GM12801 (cell line): ENCODE measurements around the gene TBC1D22A.

Source experiments
- CTCF ChIP-seq: IDR thresholded peaks from one replicate; pipeline ENCODE4 v1.5.1; 2011; ENCODE audit warnings: control low read depth; ENCODE audit not compliant: insufficient read length; ENCODE audit errors: extremely low read depth

TBC1D22A gene

DNA sequence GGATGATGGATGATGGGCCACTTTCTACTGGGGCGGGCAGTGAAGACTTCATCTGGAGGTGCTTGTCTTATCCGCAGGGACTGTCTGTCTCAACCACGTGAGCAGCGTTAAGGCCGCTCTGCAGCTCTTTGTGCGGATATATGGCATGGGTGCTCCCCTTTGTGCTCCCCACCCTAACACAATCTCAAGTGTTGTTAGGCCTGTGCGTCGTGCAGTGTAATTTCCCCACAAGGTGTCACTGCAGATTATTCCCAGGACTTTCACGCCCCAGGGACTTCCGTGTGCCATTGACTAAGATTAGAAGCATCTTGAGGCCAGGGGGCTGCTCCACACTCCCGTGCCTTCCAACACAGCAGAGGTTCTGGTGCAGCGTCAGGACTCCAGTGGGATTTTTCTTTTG is 65.3 kb downstream of the TBC1D22A start:
- TF ChIP-seq CTCF = no peak

DNA sequence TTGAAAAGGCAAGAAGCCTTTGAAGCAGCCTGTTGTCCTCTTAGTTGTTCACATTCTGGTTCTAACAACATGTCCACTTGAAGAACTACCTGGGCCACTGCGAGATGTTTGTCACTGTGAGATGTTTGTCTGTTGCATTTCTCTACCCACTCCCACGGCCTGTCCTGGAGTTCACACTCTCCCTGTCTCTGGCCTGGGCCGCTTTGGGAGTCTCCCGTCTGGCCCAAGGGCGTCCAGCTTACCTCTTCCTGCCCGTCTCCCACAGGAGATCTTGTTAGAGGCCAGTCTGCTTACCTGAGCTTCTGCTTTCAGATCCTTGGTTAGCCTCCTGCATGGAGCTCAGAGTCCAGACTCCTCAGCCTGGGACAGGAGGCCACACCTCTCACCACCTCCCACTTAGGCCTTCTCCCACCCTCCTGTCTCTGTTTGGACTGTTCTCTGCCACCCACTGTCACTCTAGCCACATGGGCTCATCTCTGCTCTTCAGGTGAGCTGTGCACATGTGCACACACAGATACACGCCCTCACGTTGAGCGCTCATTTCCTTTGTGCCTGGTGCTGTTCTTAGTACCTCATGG is 66.0 kb downstream of the TBC1D22A start:
- no peak for TF ChIP-seq CTCF

DNA sequence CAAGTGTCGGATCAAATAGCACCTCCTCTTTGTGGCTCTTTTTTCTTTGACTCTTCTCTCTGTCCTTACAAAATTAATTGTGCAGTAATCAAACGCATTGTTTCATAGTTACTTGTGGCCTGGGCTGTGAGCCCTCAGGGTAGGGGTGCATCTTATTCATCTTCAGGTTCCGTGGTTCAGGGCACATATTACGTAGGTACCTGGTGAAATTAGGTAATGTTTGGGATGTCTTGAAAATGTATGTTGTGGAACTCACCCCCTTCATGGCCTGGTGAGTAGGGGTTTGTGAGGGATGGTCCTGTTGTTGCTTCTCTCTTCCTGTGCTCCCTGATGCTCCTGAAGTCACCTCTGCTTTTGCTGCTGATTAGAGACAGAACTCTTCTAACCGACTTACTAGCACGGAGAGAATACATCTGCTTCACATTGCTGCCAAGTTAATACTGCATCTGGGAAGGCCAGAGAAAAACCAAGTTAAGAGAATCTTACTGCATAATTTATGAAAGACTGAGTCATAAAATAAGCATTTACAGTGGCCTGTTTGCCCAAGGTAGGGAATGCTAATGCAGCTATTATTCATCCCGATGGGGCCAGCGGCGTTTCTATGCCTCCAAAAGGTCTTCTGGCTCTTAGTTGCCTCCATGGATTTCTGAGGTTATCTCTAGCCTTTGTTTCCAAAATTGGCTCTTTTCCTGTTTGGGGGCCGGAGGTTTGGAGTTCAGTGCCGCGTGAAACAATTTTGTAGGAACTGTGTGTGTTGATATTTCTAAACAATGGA is 66.9 kb downstream of the TBC1D22A start:
- no peak for TF ChIP-seq CTCF

- TF ChIP-seq CTCF = no peak
Measured at GRCh38 chr22:46829941-46830715, 67.7 kb downstream of the TBC1D22A start.

DNA sequence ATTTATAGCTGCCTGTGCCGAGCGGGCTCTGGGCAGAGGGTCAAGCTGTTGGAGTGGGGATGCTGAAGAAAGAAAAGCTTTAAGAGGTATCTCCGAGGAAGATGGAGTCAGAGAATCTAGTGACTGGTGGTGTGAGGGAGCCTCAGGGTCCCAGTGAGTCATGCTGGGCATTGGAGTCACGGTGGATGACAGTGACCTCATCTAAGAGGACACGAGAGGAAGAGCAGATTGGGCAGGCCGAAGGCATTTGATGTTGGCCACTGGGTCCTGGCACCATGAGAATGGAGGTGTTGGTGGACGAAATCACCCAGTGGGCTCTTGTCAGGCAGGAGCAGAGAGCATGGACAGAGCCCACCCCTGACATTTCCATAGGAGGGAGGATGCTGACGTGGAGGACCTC is 68.4 kb downstream of the TBC1D22A start:
- TF ChIP-seq CTCF = no peak

GRCh38 chr22:46833228-46833627 is 70.8 kb downstream of the TBC1D22A start:
- TF ChIP-seq CTCF = no peak

- no peak for TF ChIP-seq CTCF
Measured at GRCh38 chr22:46834021-46834737, 71.7 kb downstream of the TBC1D22A start.
